GM19397 (cell line): Measurements from ENCODE around the gene CBFB.

Source experiments
- ATAC-seq: cut with Tn5 transposase; IDR thresholded peaks from one replicate; pipeline ENCODE4 v1.9.1; 2021; ENCODE audit warnings: mild to moderate bottlenecking, moderate library complexity; ENCODE audit not compliant: unreplicated experiment

CBFB gene

DNA sequence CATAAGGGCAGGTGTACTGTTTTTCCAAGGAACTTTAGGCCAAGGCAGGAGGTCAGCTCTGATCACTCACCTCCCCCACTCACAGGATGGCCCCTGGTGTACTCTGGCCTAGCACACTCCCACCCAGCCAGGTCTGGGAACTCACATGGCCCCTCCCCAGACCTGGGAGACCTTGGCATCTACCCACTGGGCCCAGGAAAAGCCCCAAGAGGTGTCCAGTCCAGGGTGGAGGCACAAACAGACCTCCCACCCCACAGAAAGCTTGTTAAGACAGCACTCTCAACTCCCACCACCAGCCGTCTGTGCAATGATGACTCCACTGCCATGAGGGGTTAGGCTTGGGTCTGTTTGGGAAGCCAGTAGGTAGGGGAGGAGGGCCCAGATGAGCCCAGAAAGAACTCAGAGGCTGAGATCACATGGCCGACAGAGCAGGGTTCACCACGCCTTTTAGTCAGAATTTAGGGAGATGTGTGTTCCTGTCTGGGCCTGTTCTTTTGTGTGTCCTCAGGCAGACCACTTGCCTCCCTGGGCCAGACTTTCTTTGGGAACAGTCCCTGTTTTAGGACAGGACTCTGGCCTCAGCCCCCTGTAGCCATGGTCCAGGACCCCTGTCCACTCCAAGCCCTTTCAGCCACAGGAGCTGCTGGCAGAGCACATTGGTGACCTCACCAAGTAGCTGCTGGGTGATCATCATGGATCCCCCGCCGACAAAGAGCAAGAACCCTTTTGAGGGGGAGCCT, 12.1 kb upstream of the CBFB start:
- ATAC-seq, result no peak

DNA sequence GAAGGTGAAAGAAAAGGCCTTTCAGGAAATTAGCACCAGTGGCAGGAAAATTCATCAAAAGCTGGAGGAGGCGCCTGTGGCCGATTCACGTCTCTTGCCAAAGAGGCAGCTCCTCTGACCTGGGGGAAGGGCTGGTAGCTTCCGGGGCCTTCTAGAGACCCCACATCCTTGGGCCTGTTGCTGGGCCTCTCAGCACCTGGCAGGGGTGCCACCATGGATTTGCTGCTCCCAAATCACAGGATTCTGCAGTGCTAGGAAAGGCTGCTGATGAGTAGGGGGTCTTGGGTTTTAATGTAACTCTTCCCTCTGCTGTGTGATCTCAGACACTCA, 11.6 kb upstream of the CBFB start:
- no peak for ATAC-seq

DNA sequence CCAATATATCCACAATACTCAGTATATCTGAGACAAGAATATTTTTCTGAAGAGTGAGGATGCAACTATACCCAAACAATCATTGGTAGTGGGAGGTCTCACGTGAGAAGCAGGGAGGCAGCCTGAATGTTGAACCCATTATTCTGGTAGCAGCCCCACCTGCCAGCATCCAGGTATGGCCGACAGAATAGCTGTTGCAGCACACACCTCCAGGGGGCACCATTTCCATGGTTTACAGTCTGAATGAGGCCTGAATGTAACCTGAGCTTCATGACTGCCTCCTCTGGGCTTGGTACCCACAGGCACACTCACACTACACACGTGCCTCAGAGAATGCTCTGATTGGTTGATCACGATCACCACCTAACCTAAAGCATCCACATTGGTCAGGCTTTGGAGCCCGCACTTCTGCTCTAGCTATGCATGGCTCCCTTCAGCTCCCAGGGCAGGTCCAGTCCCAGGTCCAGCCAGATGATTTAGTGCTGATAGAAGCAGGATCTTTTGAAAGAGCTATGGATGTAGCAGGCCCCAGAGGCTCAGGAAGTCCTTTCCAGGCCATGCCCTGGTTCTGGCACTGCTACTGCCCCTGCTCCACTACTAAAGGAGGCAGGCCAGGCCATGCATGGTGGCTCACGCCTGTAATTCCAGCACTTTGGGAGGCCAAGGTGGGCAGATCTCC, 11.0 kb upstream of the CBFB start:
- ATAC-seq, result peak; percentile 76

GRCh38 chr16:67019171-67019570, 9.8 kb upstream of the CBFB start:
- no peak for ATAC-seq

GRCh38 chr16:67021321-67021720, 7.6 kb upstream of the CBFB start:
- no peak for ATAC-seq

DNA sequence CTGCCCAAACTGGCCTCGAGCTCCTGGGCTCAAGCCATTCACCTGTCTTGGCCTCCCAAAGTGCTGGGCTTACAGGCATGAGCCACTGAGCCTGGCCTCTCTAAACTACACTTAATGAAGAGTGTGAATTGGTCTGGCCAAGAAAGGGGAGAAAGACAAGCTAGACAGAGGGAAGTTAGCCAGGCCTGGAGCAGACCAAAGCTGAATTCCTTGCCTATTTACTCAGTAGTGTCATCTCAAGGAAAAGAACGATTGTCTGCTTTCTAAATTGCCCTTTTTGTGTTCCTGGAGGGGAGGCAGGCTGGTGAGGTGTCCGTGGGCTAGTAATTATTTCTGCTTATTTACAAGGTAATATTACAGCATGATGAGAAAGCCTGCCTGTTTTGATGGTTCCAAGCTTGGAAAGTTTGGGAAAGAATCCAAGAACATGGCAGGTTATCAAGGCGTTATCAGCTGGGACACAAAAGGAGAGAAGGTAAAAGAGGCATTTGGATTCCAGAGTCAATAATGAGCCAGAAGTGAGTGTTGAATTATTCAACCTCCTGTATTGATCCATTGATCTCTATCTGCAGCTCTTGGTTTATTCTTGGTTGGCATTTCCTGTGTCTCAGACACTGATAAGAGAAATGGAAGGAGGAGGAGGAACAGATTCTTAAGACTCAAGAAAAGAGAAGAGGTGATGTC, 6.3 kb upstream of the CBFB start:
- no peak for ATAC-seq

GRCh38 chr16:67023689-67024088, 5.3 kb upstream of the CBFB start:
- no peak for ATAC-seq

DNA sequence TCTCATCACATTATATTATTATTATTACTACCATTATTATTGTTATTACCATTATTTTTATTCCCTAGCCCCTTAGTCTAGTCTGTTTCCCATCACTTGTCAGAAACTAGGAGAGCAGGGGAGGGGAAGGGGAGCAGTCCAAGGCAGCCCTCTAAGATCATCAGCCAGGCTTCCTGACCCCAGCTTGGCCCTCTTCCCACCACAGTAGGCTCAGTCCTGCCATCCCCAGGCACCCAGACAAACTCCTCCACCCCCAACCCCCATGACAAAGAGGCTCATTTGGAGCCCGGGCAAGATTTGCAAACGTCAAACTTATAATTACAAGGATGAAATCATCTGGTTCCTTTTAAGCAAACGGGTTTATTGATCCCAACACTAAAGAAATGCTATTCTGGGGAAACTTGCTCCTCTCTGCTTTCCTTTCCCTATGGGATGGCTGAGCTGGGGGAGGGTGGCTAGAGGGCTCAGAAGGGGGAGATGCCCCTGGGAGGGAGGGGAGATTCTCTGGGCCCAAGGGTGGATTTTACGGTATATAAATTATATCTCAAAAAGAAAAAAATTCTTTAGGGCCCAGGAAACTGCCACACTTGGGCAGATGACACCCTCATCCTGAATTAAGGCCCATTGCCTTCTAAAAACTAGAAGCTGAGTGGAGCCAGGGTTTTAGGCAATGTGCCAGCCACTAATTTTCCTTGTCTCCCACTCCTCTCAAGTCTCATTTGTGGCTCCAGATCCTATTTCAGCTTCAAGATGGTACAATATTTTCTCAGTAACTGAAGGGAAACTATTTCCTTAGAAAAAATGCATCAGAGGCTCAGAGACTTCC, 4.4 kb upstream of the CBFB start:
- ATAC-seq, result no peak

DNA sequence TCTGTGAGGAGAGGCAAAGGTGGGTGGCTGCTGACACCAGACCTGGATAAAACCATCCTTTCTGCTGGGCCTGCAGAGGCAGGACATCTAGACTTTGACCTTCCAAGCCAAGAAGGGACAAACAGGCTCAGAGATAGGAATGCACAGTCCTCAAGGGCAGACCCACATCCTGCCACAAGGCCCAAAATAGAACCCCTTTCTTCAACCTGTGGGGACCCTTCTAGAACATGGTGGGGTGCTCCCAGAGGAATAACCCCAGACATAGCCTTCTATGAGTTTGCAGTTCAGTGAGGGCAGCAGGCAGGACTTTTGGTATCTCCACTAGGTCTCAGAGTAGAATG, 3.8 kb upstream of the CBFB start:
- ATAC-seq, result no peak

DNA sequence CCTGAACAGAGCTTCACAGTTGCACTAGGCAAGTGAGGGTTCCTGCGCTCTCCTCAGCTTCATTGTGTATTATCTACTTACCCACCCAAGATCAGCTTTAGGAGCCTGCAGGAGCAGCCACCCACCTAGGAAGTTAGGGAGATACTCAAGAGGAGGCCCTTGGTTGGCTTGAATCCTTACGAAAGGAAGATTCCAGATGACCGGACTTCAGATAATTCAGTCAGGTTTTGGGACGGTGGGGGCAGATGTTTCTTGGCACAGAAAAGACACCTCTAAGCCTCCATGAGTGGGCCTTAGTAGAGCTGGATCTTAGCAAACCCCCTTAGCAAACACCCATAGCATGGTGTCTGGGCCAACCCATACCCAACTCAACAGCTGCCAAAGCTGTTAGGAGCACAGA, 2.4 kb upstream of the CBFB start:
- no peak for ATAC-seq

GRCh38 chr16:67027046-67027445, 1.9 kb upstream of the CBFB start:
- no peak for ATAC-seq

GRCh38 chr16:67028167-67028695, 718 bp upstream of the CBFB start:
- ATAC-seq, result no peak

DNA sequence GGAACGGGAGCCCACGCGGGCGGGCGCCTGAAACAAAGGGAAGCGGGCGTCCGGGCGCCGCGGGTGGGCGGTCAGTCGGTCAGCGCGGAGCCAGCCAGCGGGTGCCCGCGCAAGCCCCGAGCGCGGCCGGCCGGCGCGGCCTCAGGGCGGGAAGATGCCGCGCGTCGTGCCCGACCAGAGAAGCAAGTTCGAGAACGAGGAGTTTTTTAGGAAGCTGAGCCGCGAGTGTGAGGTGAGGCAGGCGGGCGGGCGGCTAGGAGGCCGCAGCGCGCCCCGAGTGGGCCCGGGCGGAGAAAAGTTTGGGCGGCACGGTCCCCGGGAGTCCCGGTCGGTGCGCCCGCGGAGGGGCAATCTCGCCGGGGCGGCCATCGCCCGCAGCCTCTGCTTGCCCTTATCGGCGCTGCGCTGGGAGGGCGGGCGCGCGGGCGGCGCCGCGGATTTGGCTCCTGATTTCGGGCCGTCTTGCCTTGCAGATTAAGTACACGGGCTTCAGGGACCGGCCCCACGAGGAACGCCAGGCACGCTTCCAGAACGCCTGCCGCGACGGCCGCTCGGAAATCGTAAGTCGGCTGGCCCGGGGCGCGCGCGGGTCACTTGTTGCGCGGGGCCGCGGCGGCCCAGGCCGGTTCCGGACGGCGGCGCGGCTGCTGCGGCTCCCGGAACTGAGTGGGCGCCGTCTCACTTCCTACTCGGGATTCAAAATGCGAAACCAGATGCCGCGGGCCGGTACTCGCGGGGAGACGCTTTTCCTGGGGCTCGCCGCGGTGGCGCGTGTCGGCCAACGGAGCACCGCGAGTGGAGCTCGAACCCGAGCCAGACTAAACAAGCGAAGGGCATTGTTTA, 526 bp downstream of the CBFB start:
- ATAC-seq, result peak; percentile 35

- ATAC-seq, result no peak
Observed at GRCh38 chr16:67030221-67030962, 1.4 kb downstream of the CBFB start.

DNA sequence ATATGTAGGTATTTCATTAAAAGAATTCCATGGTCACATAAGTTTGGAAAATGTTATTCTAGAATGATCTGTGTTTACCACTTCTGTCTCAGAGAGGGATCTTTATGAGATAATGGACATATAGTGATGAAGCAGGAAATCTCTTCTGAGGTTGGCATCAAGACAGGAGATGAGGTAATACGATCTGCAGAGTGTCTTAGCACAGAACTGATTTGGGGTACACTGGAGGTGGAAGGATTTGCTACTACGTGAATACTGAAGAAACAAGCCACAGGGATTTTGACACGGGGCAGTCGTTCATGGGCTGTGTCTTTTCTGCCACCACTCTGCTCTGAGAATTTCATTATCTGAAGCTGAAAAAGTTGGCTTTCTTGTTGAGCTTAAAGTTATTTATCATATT, 5.5 kb downstream of the CBFB start:
- no peak for ATAC-seq

DNA sequence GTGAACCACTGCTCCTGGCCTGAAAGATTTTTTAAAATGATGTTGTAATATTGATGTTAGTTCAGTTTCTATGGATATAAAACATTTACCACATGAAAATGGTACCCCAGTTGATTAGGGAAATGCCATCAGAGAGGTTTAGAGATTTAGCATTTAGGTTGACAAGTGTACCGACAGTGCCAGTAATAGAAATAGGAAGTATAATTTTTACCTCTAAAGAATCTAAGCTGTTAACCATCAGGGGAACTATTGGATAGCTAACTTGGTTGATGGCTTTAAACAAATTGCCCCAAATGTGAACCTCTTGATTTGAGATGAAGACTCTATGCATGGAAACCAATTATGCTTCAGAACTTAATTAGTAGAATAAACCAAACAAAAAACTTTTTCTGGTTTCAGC, 6.4 kb downstream of the CBFB start:
- no peak for ATAC-seq

GRCh38 chr16:67036323-67036741, 7.4 kb downstream of the CBFB start:
- no peak for ATAC-seq

DNA sequence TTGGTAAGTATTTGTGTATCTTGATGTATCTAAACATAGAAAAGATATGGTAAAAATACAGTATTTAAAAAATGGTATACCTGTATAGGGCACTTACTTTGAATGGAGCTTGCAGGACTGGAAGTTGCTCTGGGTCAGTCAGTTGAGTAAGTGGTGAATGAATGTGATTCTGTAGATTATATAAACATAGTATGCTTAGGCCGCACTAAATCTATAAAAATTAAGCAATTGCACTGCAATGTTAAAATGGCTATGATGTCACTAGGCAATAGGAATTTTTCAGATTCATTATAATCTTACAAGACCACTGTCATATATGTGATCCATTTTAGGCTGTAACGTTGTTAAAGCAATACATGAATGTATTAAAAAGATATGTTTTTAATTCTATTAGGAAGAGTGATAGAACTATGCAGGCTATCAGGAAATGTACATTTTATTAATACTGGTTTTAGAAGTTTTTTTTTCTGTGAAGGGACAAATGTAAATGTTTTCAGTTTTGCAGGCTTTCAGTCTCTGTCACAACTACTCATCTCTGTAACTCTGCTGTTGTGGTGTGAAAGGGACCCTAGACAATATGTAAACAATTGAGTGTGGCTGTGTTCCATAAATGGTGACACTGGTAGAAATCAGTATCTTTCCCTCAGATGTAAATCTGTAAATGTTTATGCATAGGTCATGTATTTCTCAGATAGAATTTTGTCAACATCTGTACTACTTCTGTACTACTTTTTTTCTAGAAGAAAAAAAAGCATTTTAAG, 10.5 kb downstream of the CBFB start:
- no peak for ATAC-seq

- no peak for ATAC-seq
Observed at GRCh38 chr16:67040166-67040565, 11.2 kb downstream of the CBFB start.
